GM21737 (cell line): ENCODE results near the gene CORO2A.
"Not testable (repeated sequence)": the region's sequence is repeated elsewhere in the genome, so short reads cannot be mapped to it uniquely, and the experiment has no call there.

Experiments
- ATAC-seq: cut with Tn5 transposase; IDR thresholded peaks from one replicate; pipeline ENCODE4 v1.9.1; 2021; ENCODE audit warnings: mild to moderate bottlenecking, moderate library complexity; ENCODE audit not compliant: unreplicated experiment

CORO2A gene

DNA sequence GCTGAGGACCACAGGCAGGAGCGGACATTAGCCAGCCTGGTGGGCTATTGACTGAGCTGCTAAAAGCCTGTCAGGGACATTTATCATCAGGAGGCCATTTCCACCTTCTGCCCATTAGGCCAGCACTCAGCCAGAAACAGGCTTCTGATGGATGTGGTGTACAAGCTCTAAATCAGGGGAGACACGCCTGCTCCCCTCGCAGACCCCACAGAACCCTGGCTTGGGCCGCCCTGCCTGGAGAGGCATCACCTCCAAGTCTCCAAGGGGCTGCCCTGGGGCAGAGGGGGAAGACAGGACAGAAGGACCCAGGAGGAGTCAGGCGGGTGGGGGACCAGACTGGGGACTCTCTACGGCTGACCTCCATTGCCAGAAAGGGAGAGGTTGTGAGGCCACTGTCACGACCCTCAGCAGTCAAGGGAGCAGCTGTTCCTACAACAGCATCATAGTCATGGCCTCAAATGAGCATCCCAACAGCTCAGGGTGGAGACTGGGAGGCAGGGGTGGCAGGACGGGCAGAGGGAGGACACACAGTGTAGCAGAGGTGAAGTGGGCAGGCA lies 49.4 kb downstream of the CORO2A start:
- ATAC-seq, result no peak

DNA sequence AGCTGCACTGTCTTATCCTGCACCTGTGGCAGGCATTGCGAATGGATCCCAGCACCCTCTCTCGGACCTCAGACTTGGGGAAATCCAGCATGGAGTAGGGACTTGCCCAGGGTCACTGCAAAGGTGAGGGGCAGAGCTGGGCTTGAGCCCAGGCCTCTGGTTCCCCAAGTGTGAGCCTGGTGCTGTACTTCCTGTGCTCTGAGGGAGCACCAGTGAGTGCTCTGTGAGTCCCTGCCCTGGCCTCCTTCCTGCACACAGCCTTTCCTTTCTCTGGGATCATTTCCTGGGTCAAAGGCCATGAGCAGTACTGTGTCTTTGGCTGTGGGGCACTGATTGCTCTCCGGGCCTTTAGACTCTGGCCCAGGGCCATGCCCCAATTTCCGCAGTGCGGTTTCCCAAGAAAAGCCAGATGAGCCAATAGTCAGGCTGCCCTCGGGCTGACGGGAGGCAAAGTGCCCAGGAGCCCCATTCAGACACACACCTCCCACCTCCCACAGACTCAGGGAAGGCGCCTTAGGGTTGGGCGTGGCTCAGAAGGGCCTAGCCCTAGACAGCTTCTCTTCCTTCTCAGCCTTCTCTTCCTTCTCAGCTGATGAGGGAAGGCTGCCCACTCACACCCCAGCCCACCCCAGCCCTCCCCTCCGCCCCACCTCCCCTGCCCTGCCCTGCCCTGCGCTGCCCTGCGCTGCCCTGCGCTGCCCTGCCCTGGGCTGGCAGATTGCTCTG lies 50.1 kb downstream of the CORO2A start:
- no peak for ATAC-seq

DNA sequence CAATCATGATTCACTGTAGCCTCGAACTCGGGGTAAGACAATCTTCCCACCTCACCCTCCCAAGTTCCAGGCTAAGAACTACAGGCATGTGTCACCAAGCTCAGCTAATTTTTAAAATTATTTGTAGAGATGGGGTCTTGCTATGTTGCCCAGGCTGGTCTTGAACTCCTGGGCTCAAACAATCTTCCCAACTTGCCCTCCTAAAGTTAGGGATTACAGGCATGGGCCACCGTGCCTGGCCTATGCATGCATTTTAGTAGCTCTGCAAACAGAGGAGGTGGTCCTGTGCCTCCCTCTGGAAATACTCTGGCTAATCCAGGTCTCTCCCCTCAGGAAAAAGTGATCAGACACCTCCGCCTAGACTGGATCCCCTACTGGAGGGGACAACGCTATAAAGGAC lies 51.9 kb downstream of the CORO2A start:
- ATAC-seq, result no peak

DNA sequence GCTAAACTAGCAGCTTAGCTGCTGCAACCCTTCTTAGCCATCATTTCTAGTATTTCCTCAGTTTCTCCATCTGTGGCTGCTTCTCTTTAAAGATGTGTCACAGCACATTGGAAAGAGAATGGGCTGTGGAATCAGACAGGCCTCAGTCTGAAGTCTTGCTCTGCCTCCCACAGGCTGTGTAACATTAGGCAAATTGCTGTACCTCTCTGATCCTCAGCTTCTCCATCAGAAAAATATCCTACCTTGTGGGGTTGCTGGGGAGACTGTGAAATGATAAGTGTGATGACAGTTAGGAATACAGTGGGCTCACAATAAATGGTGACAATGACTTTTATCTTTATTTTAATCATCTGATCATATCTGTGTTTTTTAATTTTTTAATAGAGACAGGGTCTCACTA lies 55.9 kb downstream of the CORO2A start:
- ATAC-seq, result no peak

GRCh38 chr9:98135938-98136337 lies 56.5 kb downstream of the CORO2A start:
- no peak for ATAC-seq

DNA sequence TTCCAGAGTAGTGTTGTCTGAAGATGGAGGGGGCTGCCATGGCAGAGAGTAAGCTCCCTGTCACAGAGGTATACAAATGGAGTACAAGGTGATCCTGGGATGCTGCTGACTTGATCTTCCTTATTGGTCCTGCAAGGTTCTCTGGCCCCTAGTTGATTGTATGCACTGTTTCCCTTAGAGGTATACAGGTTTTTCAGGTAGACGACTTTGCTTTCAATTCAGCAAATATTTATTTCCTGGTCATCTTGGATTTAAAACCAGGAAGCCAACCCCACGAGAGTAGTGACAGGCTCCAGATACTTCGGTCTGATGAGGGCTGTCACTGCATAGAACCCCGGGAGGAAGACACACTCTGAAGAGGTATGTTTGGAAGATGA lies 56.9 kb downstream of the CORO2A start:
- no peak for ATAC-seq

- no peak for ATAC-seq
Observed at GRCh38 chr9:98134702-98135557, 57.5 kb downstream of the CORO2A start.

DNA sequence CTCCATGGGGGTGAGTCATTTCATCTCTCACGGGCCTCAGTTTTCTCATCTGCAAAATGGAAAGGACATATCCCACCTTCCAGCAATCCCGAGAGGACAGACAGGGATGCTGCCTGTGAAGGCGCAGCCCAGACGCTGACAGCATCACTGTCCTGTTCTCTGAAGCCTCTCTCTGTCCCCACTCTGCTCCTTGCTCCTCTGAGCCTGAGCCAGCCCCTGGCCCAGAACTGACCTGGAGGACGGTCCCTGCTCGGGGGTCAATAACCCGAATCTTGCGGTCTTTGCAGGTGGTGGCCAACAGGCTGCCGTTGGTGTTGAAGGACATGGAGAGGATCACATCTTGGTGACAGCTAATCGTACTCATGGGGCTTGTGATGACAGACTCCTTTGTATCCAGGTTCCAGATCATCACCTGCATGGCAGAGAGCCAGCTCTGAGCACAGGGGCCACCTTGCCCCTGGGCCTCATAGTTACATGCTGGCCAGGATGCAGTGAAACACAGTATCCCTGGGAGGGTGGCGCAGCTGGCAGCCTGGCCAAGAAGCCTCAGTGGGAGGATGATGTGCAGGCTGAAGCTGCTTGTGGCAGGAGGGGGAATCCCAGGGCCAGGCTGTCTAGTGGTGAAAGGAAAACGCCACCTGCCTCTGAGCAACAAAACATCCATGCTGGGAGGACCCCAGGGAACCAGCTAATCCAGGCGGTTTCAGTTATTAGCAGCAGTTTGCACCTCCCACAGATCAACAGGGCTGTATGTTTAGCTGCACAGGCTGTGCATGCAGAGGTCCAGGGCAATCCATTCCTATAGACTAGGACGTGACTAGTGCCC lies 59.4 kb downstream of the CORO2A start:
- ATAC-seq, result no peak

GRCh38 chr9:98132158-98132557 lies 60.3 kb downstream of the CORO2A start:
- no peak for ATAC-seq

DNA sequence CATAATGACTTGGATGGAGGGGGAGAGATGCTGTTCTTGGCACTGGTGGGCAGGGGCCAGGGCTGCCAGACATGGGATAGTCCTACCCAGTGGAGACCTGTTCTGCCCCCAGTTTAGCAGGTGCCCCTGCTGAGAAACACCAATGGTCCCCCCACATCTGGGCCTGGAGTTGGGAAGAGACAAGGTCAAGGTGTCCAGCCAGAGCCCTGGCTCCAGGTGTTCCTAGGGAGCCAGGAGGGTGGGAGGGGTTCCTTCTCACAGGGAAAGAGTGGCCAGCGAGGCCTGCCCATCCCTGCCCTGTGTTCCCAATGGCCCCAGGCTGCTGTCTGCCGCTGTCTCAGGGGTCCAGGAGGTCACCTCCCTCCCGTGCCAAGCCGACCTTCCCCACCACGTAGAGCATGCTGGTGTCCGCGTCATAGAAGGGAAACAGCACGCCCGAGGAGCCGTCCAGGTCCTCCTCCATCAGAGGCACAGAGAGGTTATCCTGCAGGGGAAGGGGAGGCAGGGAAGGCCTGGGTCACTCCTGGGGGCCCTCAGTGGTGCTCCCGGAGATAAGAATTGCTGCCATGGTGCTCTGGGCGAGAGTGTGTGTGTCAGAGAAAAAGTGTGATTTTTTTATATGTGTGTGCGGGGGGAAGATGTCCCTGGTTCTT lies 61.7 kb downstream of the CORO2A start:
- ATAC-seq, result no peak

DNA sequence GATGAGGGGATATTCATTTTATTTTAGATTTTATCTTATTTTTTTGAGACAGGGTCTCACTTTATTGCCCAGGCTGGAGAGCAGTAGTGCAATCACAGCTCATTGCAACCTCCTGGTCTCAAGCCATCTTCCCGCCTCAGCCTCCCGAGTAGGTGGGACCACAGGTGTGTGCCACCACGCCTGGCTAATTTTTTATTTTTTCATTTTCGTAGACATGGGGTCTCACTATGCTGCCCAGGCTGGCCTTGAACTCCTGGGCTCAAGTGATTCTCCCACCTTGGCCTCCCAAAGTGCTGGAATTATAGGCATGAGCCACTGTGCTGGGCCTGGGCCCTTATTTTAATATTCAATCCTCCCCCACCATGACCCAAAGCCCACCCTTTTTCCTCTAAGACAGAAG lies 62.4 kb downstream of the CORO2A start:
- ATAC-seq, result not testable (repeated sequence)

- no peak for ATAC-seq
Observed at GRCh38 chr9:98129451-98129881, 63.0 kb downstream of the CORO2A start.

DNA sequence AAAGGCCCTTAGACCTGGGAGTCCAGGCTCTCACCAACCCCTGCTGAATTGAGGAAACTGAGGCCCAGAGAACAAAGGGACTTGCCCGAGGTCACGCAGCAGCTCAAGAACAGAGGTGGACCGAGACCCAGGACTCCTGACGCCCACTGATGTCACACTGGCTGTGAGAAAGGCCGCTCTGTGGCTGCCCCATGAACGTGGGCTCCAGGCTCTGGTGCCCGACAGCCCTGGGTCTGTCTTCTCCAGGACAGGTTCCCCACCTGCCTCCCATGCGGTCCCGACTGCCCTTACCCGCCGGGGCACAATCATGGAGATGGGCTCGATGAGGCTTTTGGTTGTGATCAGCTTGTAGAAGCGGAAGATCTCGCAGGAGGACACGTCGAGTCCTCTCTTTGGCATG lies 64.1 kb downstream of the CORO2A start:
- no peak for ATAC-seq

DNA sequence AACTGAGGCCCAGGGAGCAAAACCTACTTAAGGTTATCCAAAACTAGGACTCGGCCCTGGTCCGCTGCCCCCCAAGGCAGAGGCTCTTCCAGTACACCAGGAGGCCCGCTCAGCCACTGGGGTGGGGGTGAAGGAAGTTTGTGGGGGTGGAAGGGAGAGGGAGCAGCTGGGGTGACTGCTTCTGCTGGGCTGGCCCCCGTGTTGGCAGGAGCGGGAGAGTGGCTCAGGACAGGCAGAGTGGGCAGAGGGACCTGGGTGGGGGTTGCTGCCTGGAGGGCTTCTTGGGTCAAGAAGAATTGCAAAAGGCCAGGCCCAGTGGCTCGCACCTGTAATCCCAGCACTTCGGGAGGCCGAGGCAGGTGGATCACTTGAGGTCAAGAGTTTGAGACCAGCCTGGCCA lies 65.2 kb downstream of the CORO2A start:
- ATAC-seq, result no peak

- ATAC-seq, result no peak
Observed at GRCh38 chr9:98124637-98125426, 67.6 kb downstream of the CORO2A start.

DNA sequence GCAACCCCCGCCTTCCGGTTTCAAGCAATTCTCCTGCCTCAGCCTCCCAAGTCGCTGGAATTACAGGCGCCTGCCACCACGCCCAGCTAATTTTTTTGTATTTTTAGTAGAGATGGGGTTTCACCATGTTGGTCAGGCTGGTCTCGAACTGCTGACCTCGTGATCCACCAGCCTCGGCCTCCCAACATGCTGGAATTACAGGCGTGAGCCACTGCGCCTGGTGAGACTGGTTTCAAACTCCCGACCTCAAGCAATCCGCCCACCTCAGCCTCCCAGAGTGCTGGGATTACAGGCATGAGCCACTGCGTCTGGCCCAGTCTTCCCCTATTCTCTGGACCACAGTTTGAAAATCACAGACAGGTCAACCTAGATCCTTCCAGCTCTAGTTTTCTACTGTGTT lies 68.3 kb downstream of the CORO2A start:
- not testable (repeated sequence) for ATAC-seq

DNA sequence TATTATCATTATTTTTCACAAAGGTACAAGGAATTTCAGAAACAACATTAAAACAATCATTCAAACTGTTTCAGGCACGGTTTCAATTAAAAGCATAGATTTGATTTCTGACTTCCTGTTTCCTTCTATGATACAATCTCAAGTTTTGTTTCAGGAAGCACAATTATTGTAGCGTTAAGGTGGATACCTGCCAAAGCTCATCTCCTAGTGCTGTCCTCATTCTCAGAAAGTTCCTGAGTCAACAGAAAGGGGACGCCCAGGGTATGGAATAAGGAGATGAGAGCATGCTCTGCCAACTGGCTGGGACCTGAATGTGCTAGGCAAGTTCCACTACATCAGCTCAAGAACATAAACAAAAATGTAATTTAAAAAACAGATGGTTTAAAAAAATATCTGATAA lies 71.4 kb downstream of the CORO2A start:
- ATAC-seq, result no peak

GRCh38 chr9:98120476-98120875 lies 72.0 kb downstream of the CORO2A start:
- no peak for ATAC-seq

DNA sequence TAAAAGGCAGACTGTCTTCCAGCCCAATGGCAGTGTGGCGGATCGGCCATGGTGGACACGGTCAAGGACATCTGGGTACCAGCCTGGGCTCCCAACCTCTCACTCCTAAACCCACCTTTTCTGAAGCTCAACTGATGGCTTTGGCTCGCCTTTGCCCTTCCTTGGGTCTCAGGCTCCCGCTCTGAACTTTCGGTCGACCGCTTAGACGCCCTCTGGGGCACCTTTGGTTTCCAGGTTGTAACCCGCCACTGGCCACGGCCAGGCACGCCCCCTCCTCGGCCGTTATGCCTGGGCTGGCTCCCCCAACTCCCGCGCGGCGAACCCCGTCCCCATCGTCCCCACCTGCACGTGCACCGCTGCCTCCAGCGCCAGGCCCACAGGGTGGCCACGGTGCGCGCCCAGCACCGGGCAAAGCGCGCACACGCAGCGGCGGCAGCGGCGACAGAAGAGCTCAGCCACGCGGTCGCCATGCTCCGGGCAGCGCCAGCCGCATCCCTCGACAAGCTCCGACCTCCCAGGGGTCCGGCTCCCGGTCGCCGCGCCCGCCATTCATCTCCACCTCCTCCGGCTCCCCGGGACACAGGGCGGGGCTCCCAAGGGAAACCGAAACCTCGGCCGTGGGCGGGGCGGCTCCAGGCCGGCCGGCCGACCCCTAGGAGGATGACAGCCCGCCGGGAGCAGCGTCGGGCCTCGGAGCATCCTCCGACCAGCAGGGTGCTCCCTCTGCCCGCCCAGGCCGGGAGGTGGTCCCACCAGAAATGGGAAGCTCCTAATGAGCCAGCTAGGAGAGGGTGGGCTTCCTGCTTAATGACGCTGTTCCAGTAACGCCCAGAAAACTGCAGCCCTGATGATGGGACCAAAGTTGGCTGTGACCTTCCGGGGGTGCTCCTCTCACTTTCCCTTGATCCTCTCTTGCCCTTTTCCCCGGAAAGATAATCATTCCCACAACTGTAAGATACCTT lies 73.5 kb downstream of the CORO2A start, which contains the start of gene TRIM14:
TSS of gene TRIM14 (minus strand) at position 583 of the 962 bp plus-strand sequence. CDS start at position 549, 34 bp downstream.
- peak; percentile 63 for ATAC-seq
